H1 (cell line): Measurements from ENCODE around the gene OTUD5. TPM values are rescaled to one million over a fixed set of nuclear protein-coding genes. Genes with fewer than 3 reads are reported as not detected.

Experiments used
- CHD7 ChIP-seq: fragments of 300-600 bp; sonication (generic); IDR thresholded peaks from 2 replicates; pipeline ENCODE4 v1.7.1; 2012; ENCODE audit warnings: low read length, moderate library complexity, mild to moderate bottlenecking, inconsistent platforms; ENCODE audit not compliant: insufficient replicate concordance
- EP300 ChIP-seq, 2 experiments: IDR thresholded peaks; 1 replicate in 1 of 2; 2 replicates in 1 of 2; pipeline ENCODE4 v1.6.1; 2011 to 2012; ENCODE audit warnings: low read depth in 2 of 2, low read length in 2 of 2, mild to moderate bottlenecking in 2 of 2, borderline replicate concordance in 1 of 2, inconsistent platforms in 1 of 2, moderate library complexity in 1 of 2
- SIN3A ChIP-seq, 2 experiments: IDR thresholded peaks in 1 of 2; conservative IDR thresholded peaks in 1 of 2; 2 replicates each; pipeline ENCODE4 v1.6.1; 2011 to 2012; ENCODE audit warnings: low read length in 2 of 2, improper control_type of control experiment in 1 of 2, low read depth in 1 of 2, mild to moderate bottlenecking in 1 of 2
- polyA plus RNA-seq, 7 experiments: library from polyadenylated mRNA; depleted of rRNA in 3 of 7; stranded (reverse) in 5 of 7; unstranded in 2 of 7; fragments of >200 nt in 5 of 7; fragments of 200-250 nt in 2 of 7; gene quantifications; 1 replicate in 5 of 7; 2 replicates in 1 of 7; 4 replicates in 1 of 7; pipeline versions ENCODE4 v1.2.1 to v1.2.3, GENCODE V29; 2011 to 2013; ENCODE audit warnings: missing spikeins in 2 of 7, mixed read lengths in 2 of 7
- total RNA-seq: library from RNA; stranded (reverse); fragmentation: NEBNext Ultra II Directional; extraction: Animal tissue kit (Norgen Biotek cat#: 25700); gene quantifications from 2 replicates; pipeline ENCODE4 v1.2.1, GENCODE V29; 2021
- TF ChIP-seq, protein P1 (sequence below): IDR thresholded peaks from 2 replicates; pipeline ENCODE4 v1.6.1; 2012; ENCODE audit warnings: inconsistent platforms

OTUD5 gene
- total and polyA plus RNA-seq, 2 of the 8 experiments (the other 6 are each of a cell fraction or from before 2014, with no cell fraction given): 46.3 to 53.5 TPM

- TF ChIP-seq CHD7: peak; percentile 62
- TF ChIP-seq, protein P1, sequence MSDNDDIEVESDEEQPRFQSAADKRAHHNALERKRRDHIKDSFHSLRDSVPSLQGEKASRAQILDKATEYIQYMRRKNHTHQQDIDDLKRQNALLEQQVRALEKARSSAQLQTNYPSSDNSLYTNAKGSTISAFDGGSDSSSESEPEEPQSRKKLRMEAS: no peak
- 0 out of 4 replicates have a peak, but pooled peaks of 1 of the 2 experiments have one; percentile 31 for TF ChIP-seq SIN3A (conservative IDR thresholded peaks at IDR 0.05 in 1 of 2, IDR thresholded peaks at IDR 0.05 in 1 of 2; ENCODE audit: low read depth in 1 of 2, low read length in 2 of 2)
- TF ChIP-seq EP300 (IDR thresholded peaks at IDR 0.05; ENCODE audit: borderline replicate concordance in 1 of 2, low read depth in 2 of 2, low read length in 2 of 2): peak in 1 of 2 experiments; percentile 7; a peak in 1 of 3 replicates
These were observed 29.5 kb downstream of the OTUD5 start (continued) for GRCh38 chrX:48927736-48928382.
